ENCODE results near the gene PLCH1.
"Not testable (repeated sequence)": the region's sequence is repeated elsewhere in the genome, so short reads cannot be mapped to it uniquely, and the experiment has no call there.

Gene PLCH1

GRCh38 chr3:155640098-155640497 lies 104.8 kb downstream of the PLCH1 start:
- DNase-seq, result no peak

GRCh38 chr3:155639462-155640055 lies 105.3 kb downstream of the PLCH1 start:
- DNase-seq, result no peak

GRCh38 chr3:155638461-155638860 lies 106.4 kb downstream of the PLCH1 start:
- not testable (repeated sequence) for DNase-seq

GRCh38 chr3:155637567-155637966 lies 107.3 kb downstream of the PLCH1 start:
- DNase-seq, result no peak

GRCh38 chr3:155635056-155635455 lies 109.8 kb downstream of the PLCH1 start:
- no peak for DNase-seq

GRCh38 chr3:155634121-155634719 lies 110.7 kb downstream of the PLCH1 start:
- DNase-seq, result no peak

- no peak for DNase-seq
Observed at GRCh38 chr3:155631323-155632019, 113.4 kb downstream of the PLCH1 start.

- DNase-seq, result no peak
Observed at GRCh38 chr3:155629556-155629955, 115.3 kb downstream of the PLCH1 start.

GRCh38 chr3:155629056-155629455 lies 115.8 kb downstream of the PLCH1 start:
- no peak for DNase-seq

GRCh38 chr3:155622647-155623046 lies 122.2 kb downstream of the PLCH1 start:
- not testable (repeated sequence) for DNase-seq

GRCh38 chr3:155620552-155620951 lies 124.3 kb downstream of the PLCH1 start:
- not testable (repeated sequence) for DNase-seq

GRCh38 chr3:155619118-155619915 lies 125.6 kb downstream of the PLCH1 start:
- DNase-seq, result no peak

- no peak for DNase-seq
Observed at GRCh38 chr3:155618543-155618942, 126.3 kb downstream of the PLCH1 start.

- no peak for DNase-seq
Observed at GRCh38 chr3:155617346-155617925, 127.4 kb downstream of the PLCH1 start.

- DNase-seq, result not testable (repeated sequence)
Observed at GRCh38 chr3:155615141-155615540, 129.7 kb downstream of the PLCH1 start.

- DNase-seq, result not testable (repeated sequence)
Observed at GRCh38 chr3:155614410-155614809, 130.5 kb downstream of the PLCH1 start.

GRCh38 chr3:155611456-155611855 lies 133.4 kb downstream of the PLCH1 start:
- DNase-seq, result no peak

- no peak for DNase-seq
Observed at GRCh38 chr3:155609586-155609985, 135.3 kb downstream of the PLCH1 start.

- DNase-seq, result no peak
Observed at GRCh38 chr3:155608228-155608920, 136.5 kb downstream of the PLCH1 start.

GRCh38 chr3:155607761-155608160 lies 137.1 kb downstream of the PLCH1 start:
- DNase-seq, result no peak

GRCh38 chr3:155605571-155605970 lies 139.3 kb downstream of the PLCH1 start:
- no peak for DNase-seq

- DNase-seq, result no peak
Observed at GRCh38 chr3:155604967-155605366, 139.9 kb downstream of the PLCH1 start.

Data from activated T-cell treated with anti-CD3 and anti-CD28 coated beads, Interleukin-2, amount 50 U/mL, for 1 hour (primary cell).